HG03469 (cell line): ENCODE measurements around the gene GPS2.

ENCODE experiments used
- ATAC-seq: cut with Tn5 transposase; IDR thresholded peaks from one replicate; pipeline ENCODE4 v1.9.1; 2021; ENCODE audit warnings: mild to moderate bottlenecking, moderate library complexity, moderate number of reproducible peaks; ENCODE audit not compliant: unreplicated experiment

Gene GPS2

GRCh38 chr17:7318121-7318860 is 3.1 kb upstream of the GPS2 start:
- no peak for ATAC-seq

- ATAC-seq: no peak
These were observed 2.1 kb upstream of the GPS2 start for GRCh38 chr17:7317161-7317803.

GRCh38 chr17:7315570-7316235 is 543 bp upstream of the GPS2 start:
- ATAC-seq: no peak

- ATAC-seq: no peak
These were observed 1.1 kb downstream of the GPS2 start for GRCh38 chr17:7313890-7314718.

GRCh38 chr17:7313088-7313889 is 1.9 kb downstream of the GPS2 start:
- no peak for ATAC-seq

- no peak for ATAC-seq
These were observed 2.6 kb downstream of the GPS2 start for GRCh38 chr17:7312432-7313087.

- ATAC-seq: no peak
These were observed 4.0 kb downstream of the GPS2 start for GRCh38 chr17:7311110-7311705.

- no peak for ATAC-seq
These were observed 5.5 kb downstream of the GPS2 start for GRCh38 chr17:7309628-7310027.

GRCh38 chr17:7308625-7309433 is 6.3 kb downstream of the GPS2 start:
- ATAC-seq: no peak

GRCh38 chr17:7307686-7308624 is 7.2 kb downstream of the GPS2 start:
- no peak for ATAC-seq

- peak; percentile 43 for ATAC-seq
These were observed 8.1 kb downstream of the GPS2 start, which contains the start of gene EIF5A for GRCh38 chr17:7306911-7307685. Gene EIF5A (plus strand): TSS chr17:7307628. CDS start chr17:7309636, 2,008 bp downstream.

GRCh38 chr17:7304179-7304578 is 11.0 kb downstream of the GPS2 start:
- ATAC-seq: no peak

- ATAC-seq: no peak
These were observed 18.8 kb downstream of the GPS2 start for GRCh38 chr17:7296189-7296861.

GRCh38 chr17:7295230-7296180 is 19.7 kb downstream of the GPS2 start:
- ATAC-seq: no peak

GRCh38 chr17:7294614-7295153 is 20.5 kb downstream of the GPS2 start, which contains the start of gene YBX2:
Gene YBX2 (minus strand): TSS chr17:7294639. CDS start chr17:7294500, 139 bp downstream.
- no peak for ATAC-seq
